ENCODE data around the gene RUNDC3A.

Gene RUNDC3A

DNA sequence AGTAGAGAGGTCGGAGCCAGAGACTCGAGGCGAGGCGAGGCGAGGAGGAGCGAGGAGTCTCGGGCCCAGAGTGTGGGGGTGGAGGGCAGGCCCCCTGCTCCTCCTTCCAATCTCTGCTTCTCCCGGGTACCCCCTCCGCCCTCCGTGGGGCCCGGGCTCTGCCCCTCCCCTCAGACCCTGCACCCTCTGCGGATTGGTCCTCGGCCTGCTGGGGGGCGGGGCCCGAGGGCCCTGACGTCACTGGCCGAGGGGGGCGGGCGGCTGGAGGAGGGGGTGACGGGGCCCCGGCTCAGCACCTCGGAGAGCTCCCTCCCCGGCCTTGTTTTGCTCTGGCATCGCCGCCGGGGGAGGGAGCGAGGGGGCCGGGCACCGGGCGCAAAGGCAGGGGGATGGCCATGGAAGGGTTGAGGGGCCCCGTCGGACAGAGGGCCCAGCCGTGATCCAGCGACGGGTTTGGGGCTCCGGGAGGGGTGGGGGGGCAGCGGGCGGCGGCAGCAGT, at the start of gene RUNDC3A:
RUNDC3A (plus strand) TSS at position 282 of the 499 bp plus-strand sequence. CDS start 232 bp downstream, outside the sequence.
- FAIRE-seq, result no peak

DNA sequence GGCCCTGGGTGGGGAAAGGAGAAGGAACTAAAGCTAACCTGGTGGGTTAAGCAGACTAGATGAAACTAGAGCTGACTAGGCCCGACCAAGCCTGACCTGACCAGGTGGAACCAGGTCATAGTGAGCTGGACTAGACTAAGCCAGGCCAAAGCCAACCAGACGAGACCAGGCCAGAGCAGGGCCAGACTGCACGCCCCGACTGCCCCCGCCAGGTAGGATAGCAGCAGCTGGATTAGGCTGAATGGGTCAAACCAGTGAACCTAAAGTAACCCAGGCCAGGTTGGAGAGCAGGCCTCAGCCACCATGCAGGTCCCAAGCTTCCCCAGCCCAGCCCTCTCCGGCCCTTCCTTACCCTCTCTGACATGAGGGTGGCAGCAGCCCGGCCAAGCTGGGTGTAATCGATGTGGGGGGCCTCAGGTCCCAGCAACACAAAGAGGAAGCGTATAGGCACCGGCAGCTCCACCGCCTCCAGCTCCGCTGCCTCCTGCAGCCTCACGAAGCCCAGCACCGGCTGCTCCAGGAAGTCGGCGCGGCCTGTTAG, 49.5 kb upstream of the RUNDC3A start:
- FAIRE-seq, result no peak

DNA sequence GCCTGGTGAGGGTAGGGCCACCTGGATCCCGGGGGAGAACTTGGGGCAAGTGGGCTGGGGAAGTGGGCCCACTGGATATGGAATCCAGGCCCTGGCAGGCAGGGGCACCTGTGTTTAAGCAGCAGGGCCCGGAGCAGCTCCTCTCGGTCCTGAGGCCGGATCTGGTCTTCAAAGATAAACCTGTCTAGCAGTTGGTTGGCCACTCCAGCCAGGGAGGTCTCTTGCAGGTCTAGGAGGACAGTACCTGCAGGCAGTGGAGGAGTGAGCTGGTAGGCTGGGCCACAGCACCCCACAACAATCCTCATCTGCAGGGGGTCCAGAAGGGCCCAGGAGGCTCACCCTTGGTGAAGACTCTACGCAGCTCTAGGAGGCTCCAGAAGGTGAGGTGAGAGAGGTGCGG, 48.1 kb upstream of the RUNDC3A start:
- FAIRE-seq, result no peak

DNA sequence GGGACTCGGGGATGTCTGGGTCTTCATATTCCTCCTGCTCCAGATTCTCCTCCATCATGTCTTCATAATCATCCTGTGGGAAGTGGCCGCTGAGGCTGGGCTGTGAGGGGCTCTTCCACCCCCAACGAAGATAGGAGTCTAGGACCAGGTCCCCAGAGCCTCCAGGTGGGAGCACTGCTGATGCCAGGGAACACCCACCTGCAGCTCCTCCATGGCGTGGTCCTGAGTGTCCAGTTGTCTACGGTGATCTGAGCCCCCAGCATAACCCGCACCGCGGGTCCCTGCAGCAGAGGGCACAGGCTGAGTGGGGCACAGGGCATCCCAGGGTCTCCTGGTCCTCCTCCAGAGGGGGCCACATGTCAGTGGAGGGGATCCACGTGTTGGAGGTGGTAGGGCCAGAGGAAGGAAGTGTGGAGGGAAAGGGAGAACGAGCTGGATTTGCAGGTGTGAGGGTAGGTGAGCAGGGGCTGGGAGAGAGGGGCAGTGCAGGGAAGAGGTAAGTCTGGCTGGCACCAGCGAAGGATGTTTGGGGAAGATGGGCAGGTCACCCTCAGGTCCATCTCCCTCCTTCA, 45.7 kb upstream of the RUNDC3A start:
- FAIRE-seq, result no peak

DNA sequence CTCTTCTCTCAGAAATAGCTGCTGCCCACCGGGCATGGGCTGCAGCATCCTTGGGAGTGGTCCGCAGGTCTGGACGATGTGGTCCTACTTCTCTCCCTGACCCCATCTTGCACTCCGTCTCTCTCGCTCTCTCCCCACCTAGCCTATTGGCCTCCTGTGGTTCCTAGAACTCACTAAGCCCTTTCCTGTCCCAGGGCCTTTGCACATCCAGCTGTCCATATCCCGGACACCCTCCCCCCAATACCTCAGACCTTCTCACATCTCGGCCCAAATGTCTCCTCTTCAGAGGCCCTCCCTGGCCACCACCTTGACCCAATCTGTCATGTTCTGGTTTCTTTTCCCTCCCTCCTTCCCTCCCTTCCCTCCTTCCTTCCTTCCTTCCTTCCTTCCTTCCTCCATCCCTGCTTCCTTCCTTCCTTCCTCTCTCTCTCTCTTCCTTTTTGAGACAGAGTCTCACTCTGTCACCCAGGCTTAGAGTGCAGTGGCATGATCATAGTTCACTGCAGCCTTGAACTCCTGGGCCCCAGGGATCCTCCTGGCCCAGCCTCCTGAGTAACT, 45.0 kb upstream of the RUNDC3A start:
- no peak for FAIRE-seq

DNA sequence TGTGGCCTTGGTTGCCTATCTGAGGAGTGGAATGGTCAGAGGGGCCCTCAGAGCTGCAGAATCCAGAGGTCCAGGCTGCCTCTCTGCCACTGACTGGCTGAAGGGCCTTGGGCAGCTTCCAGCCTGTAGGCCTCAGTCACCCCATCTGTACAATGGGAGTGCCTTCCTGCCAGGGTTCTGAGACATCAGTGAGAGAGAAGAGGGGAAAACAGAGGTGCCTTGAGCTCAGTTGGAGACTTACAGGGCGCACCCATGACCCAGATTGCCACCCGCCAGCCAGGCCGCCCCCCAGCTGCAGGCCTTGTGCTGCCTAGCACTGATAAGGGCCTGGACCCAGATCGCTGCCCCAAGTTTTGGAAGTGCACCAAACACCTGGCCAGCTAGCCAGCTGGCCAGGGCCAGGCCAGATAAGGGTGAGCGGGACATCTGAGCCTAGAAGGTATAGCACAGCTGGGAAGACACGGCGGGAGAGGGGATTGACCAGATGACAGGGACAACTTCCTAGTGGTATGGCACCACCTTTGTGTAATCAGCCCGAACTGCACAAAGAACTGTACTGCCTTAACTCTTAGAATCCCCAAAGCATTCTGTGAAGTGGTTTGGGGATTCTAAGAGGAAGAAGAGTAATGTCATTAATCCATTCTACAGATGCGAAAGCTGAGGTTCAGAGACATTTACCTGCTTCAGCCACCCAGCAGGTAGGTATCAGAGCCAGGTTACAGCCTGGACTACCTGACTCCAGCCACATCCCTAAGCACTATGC, 41.8 kb upstream of the RUNDC3A start:
- FAIRE-seq, result no peak

DNA sequence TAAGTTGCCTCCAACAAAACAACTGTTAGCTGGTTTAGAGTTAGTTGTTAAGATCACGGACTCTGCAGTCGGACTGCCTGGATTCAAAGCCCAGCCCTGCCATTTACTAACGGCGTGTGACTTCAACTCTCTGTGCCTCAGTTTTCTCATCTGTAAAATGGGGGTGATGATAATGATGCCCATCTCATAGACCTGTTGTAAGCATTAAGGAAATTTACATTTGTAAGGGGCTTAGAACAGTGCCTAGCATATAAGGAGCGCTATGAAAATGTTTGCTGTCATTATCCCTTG, 41.3 kb upstream of the RUNDC3A start:
- no peak for FAIRE-seq

DNA sequence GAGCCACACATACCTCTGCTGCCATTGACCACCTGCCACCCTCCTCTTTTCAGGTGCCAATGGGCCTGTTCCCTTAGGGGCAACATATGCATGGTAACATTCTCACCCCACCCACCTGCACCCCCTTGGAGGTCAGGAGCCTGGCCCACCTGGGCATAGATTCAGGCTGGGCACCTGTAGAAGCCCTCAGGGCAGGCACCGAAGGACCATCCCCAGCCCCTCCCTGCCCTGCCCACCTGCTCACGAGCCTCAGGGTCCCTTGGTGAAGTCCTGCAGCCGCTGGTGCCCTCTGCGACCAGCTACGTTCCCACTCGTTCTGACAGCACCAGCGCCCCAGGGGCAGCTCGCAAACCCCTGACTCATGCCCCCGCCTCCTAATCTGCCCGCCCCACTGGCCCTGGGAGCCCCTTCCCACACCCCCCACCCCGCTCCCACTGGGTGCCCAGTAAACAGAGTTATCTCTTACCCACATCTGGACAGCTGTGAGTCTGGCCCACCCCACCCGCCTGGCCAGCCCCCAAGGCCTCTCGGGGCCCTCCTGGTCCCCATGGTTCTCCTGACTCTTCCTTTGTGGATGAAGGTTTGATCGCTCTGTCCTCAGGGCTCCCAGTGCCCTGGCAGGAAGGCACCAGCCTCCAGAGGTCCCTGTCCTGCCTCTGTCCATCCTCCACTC, 40.4 kb upstream of the RUNDC3A start, which contains the start of gene SLC4A1:
SLC4A1 (minus strand) TSS at position 318 of the 673 bp plus-strand sequence. CDS start 5,269 bp downstream, outside the sequence.
- FAIRE-seq, result no peak

DNA sequence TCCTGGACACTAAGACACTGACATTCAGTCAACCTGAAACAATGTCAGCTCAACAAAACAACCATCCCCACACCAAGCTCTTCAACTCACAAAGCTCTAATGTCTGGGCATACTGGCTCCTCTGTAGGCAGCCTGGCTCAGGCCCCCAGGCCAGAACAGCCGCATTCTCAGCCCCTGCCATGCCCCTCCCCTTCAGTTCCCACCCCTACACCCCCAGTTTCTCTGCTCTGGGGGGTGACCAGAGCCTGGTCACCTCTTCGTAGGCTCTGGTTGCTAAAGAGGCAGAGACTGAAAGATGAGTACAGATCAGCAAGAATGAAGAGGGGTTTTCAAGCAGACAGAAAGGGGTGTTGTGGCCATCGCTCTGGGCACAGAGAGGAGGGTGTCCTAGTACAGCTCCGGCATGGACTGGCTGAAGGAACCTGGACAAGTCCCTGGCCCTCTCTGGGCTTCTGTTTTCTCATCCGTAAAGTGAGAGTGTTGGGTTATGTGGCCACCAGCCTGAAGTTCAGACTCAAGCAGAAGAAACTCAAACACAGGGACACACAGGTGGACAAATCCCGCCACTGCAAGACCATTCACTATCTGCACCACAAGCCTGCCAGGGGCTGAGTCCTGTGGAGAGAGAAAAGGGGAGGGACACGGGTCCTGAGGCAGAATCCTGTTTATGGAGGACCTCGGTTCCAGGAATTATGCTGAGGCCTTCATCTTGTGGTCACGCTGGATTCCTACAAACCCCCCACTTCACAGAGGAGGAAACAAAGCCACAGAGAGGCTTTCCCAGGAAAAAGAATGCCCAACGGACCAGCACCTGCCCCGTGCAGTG, 39.5 kb upstream of the RUNDC3A start:
- no peak for FAIRE-seq

DNA sequence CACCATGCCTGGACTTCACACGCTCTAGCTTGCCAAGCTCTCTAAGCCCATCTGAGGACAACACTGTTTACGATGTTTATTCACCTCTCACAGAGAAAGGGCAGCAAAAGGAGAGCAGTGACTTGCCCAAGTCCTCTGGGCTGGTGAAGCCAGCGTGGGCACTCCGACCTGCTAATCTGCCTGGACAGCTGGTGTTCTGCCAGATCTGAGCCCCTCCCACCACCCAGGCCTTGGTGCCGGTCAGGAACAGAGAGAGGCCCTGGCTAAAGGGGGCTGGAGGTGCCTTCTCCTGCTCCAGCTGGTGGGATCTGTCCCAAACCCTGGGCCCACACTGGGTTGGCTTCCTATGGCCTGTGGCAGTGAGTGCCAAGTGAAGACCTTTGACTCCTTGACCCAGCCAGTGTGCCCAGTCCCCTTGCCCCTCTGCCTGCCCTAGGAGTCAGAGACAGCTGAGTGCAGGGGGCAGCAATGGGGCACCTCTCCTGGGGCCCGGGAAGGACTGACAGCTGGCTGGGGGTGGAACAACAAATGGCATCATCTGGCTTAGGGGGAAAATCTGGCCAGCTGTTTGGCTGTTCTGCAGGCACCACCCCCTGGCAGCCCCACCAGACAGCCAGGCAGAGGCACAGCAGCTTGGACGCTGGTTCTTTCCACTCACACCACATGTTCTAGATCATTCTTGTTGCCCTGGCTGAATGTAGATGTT, 38.7 kb upstream of the RUNDC3A start:
- no peak for FAIRE-seq

DNA sequence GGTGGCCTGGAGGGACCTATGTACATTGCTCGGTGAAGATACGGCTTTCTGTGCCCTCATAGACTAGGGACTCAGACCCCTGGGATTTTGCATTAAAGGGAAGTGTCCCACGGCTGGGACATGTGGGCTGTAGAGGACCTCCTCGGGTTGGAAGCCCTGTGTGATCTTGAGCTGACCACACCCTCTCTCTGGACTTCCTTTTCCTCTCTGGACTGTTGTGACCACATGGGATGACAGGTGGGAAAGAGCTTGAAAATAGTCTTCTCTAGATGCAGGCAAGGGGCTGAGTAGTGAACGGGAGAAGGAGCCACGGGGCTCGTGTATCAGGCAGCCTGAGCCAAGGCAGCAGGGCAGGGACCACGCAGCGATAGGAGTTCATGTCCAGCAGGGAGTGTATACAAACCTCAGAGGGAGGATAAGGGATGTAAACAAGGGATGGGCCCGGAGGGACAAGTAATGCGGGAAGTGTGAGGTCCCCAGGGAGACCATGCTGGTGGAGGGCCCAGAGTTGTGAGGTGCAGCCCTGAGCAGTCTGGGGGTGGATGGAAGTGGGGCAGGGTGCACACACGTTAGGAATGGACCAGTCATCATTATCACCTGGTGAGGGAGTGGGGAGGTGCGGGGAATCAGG, 36.0 kb upstream of the RUNDC3A start:
- FAIRE-seq, result no peak

DNA sequence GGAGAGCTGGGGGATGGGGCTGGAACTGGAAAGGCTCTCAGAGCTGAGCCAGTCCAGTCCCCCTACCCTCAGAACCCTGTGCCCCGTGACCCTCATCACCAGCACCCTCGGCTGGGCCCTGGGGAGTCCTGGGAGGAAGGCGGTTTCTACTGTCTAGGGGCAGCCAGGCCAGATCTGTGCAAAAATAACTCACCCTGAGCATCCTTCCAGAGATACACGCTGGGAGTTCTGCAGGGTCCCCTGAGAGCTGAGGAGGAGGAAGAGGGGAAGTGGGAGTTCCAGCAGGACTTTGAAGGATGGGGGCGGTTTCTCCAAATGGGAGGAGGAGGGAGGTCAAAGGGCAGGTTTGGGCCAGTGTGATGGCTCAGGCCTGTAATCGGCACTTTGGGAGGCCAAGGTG, 35.4 kb upstream of the RUNDC3A start:
- no peak for FAIRE-seq

DNA sequence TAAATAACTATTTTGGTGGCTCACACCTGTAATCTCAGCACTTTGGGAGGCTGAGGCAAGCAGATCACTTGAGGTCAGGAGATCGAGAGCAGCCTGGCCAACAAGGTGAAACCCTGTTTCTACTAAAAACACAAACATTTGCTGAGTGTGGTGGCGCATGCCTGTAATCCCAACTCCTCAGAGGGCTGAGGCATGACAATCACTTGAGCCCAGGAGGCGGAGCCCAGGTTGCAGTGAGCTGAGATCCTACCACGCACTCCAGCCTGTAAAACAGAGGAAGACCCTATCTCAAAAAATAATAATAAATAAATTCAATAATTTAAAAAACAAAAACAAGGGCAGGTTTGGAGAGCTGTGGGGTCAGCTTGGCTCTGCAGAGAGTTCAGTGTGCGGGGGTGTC, 34.8 kb upstream of the RUNDC3A start:
- no peak for FAIRE-seq

DNA sequence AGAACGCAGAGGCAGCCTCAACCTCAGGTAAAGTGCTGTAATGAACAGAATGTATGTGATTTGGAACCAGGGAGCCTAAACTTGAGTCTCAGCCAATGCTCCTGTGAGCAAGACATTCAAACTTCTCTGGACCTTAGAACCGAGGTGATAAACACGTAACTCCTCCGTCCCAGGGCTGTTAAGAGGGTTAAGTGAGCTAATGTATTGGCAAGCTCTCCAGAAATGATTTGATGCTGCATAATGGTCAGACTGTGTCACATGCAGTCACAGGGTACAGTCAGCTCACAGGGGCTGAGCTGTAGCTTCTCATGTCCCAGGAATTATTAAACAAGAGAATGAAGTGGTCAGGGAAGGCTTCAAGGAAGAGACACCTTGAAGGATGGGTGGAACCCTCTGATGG, 30.4 kb upstream of the RUNDC3A start:
- no peak for FAIRE-seq

DNA sequence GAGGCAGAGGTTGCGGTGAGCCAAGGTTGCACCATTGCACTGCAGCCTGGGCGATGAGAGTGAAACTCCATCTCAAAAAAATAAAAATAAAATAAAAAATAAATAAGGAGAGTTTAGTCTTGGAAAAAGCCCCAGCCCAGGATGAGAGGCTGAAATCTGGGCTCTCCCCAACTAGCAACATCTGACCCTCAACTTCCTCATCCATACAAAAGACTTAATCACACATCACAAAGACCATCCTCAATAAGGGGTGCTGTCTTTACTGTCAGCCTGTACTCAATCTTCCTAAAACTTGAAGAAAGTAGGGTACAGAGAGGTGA, 29.1 kb upstream of the RUNDC3A start:
- FAIRE-seq, result no peak

DNA sequence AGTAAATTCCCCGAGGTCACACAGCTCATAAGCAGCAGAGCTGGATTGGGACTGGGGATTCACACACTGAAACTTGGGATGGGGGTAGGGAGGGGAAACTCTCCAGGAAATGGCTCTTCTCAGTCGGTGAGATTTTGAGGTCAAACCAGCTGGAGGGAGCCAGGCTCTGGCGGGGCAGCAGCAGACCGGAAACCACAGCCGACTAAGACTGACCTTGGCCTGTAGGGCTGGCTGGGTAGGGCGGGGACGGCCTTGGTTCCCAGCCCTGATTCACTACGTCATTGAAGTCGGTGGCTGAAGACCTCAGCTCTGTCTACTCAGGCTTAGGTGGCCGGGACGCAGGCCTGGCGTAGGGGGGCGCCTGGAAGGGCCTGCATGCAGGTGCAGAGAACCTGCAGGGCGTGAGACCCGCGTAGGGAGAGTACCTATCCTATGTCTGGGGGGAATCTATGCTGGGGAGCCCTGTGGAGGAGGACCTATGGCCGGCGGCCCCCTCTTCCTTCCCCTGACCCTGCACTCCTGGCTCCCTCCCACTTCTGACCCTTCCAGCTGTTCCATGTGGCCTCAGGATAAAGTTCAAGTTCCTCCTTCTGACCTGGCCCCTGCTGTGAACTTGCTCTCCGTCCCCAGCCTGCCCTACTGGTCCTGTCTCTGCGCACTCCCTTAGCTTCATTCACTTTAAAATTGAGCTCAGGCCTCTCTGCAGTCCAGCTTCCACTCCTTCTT, 28.6 kb upstream of the RUNDC3A start:
- FAIRE-seq, result no peak

DNA sequence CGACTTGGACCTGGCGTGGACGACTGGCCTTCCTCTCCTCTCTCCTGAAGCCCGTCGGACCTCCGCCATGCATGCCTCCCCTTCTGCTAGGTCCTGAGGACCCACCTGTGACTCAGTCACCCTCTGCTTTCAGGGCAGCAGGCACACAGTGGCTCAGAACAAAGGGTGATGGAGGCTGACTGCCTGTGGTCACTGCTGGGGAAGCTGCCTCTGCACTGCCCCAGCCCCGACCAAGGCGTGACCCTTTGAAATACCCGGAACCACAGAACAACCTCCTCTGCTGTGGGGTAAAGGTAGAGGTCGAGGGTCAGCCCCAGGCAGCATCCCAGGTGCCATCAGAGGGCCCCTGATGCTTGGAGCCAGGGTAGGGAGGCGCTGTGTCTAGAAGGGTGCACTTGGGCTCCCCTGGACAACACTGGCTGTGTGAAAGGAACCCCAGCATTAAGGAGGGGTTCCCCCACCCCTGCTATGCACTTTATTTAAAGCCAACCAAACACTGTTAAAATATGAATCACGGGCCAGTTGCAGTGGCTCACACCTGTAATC, 27.9 kb upstream of the RUNDC3A start:
- FAIRE-seq, result no peak

DNA sequence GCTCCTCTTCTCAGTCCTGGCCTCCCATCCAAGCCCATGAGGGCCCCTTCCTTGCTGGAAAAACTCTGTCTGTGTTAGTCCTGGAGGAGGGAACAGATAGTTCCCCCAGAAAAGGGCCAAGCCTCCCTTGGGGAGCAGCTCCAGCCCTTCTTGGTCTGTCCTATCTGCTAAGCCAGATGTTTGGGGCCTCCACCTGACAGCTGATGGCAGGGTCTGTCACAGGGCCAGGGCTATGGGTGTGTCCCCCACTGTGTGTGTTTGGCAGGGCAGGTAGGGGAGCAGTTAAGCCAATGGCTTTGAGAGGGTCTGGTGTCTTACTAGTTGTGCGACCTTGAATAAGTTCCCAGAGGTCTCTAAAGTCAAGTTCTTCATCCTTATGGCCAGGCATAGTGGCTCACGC, 26.8 kb upstream of the RUNDC3A start:
- no peak for FAIRE-seq

DNA sequence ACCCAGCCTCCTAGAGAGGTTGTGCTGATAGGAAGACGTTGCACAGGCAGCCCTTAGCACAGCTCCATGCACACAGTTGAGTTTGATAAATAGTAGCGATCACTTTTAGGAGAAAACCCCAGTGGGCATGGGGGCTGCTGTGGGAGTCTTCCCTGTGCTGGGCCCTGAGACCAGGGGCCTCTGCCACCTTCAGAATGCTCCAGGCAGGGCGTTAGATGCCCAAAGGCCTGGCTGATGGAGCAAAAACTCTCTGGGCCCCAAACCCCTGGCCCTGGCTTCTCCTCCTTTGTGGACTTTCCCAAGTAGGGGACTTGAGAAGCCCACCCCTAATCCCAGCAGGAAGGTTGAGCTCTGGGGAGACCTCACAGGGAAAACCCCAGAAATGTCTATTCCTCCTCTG, 26.1 kb upstream of the RUNDC3A start:
- no peak for FAIRE-seq

DNA sequence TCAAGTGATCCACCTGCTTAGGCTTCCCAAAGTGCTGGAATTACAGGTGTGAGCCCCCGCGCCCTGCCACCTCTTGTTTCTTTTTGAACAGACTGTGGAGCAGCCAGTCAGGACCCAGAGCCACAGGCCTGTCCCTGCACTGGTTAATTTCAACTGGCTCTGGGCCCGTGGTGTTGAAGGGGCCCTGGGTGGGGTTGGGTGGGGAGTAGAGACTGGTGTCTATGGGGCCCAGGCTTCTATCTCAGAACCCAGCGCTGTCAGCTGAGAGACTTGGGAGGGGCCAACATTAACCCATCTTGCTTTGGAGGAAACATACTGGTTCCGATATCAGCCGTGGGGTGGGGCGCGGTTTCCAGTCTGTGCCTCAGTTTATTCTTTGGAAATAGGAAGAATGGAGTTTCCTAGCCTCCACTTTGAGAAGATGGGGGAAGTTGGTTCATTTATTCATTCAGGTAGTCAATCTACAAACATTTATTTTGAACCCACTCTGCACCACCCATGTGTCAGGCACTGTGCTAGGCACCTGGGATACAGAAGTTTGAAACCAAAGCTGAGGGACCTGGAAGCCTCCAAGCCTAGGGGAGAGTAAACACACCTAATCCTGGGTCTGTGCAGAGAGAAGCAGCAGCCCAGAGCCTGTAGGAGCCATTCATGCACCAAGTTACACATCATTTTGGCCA, 24.9 kb upstream of the RUNDC3A start:
- FAIRE-seq, result no peak

All from A204.1 (cell line).